Measurements from ENCODE around the gene SUGCT.

Gene SUGCT

DNA sequence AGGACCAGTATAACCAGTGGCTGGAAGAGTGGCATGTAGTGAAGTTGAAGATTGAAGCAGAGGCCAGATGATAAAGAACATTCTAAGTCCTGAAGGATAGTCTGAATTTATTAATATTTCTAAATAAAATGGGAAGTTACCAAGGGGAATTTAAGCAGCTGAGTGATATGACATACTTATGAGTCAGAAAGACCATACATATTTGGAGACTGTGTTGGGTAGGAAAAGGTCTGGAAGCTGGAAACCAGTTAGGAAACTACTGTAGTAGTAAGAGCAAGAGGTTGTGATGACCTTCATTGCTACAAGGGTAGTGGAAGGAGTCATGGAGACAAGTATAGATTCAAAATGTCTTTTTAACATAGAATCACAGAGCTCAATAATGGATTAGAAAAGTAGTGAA is 752.3 kb downstream of the SUGCT start:
- TF ChIP-seq, protein P1, sequence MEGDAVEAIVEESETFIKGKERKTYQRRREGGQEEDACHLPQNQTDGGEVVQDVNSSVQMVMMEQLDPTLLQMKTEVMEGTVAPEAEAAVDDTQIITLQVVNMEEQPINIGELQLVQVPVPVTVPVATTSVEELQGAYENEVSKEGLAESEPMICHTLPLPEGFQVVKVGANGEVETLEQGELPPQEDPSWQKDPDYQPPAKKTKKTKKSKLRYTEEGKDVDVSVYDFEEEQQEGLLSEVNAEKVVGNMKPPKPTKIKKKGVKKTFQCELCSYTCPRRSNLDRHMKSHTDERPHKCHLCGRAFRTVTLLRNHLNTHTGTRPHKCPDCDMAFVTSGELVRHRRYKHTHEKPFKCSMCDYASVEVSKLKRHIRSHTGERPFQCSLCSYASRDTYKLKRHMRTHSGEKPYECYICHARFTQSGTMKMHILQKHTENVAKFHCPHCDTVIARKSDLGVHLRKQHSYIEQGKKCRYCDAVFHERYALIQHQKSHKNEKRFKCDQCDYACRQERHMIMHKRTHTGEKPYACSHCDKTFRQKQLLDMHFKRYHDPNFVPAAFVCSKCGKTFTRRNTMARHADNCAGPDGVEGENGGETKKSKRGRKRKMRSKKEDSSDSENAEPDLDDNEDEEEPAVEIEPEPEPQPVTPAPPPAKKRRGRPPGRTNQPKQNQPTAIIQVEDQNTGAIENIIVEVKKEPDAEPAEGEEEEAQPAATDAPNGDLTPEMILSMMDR (IDR thresholded peaks at IDR 0.05): no peak

DNA sequence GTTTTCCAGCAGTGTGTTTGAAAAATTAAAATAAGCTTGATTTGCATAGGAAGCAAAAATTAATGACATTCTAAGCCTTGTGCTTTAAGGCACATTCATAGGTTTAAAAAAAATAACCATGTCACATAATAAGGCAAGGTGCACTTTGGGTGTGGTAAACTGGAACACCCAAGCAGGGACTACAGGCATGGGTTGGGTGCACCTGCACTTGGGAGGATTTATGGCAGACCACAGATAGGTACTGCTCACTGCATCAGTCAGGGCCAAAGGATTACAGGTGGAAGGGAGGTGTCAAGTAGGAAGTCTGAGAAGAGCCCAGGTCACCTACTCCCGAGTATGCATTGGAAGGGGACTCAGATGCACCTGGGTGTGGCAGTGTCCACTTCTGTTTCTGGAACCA is 753.7 kb downstream of the SUGCT start:
- TF ChIP-seq, protein P1 (IDR thresholded peaks at IDR 0.05): no peak

- TF ChIP-seq, protein P1 (IDR thresholded peaks at IDR 0.05): no peak
These were observed 754.3 kb downstream of the SUGCT start for GRCh38 chr7:40889099-40889498.

DNA sequence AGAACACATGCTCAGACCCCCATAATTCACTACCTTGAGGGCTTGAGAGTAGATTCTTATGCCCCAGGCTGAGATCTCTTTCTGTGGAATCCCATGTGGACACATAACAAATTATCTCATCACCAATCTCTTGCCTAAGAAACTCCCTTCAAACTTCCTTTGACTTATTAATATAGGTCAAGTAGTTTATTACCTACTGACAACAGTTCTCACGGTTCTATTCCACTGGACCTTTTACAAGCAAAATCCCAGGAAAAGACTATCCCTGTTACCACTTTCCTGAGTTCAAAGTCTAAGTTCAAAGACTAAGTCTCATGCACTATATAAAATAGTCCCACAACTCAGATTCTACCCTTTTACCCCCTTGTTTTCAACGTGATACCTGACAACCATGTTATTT is 754.7 kb downstream of the SUGCT start:
- TF ChIP-seq, protein P1 (IDR thresholded peaks at IDR 0.05): no peak

DNA sequence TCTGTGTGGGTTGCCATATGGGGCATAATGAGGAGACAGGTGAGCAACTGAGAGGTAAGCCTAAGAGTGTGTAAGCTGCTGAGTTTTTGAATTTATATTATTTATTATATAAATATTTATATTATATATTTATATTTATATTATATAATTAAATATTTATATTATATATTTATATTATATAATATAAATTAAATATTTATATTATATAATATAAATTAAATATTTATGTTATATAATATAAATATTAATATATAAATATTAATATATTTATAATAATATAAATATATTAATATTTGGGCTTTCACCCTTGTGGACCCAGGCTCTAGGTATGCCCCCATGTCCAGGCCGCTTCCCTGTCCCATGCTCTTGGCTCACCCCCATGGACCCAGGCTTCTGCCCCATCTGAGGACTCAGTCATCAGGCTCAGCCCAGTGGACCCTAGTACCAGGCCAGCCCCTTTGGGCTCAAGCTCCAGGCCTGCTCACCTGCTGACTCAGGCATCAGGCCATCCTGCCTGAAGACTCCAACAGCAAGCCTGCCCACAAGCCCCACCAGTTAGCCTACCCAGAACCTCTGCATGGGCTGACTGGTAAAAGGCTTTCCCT is 755.4 kb downstream of the SUGCT start:
- TF ChIP-seq, protein P1 (IDR thresholded peaks at IDR 0.05): no peak

DNA sequence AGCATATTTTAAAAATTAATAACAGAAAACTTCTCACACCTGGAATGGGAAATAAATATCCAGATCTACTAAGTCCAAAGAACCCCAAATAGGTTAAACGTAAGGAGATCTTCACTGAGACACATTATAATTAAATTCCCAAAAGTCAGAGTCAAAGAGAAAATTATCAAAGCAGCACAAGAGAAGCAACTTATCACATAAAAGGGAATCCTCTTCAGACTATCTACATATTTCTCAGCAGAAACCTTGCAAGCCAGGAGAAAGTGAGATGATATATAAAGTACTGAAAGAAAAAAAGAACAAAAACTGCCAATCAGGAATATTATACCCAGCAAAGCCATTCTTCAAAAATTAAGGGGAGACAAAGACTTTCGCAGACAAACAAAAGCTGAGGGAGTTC is 756.4 kb downstream of the SUGCT start:
- TF ChIP-seq, protein P1 (IDR thresholded peaks at IDR 0.05): no peak

GRCh38 chr7:40899151-40899550 is 764.3 kb downstream of the SUGCT start:
- TF ChIP-seq, protein P1 (IDR thresholded peaks at IDR 0.05): no peak
